ACC112 (cell line): ENCODE results near the gene PHLPP1.

Experiments used
- H2AFZ ChIP-seq: fragments of 200-600 bp; sonication (generic); one replicate; pipeline ENCODE4 v1.6.0; 2017; ENCODE audit warnings: antibody characterized with exemption, low read length; ENCODE audit not compliant: unreplicated experiment
- H3K27ac ChIP-seq: fragments of 200-600 bp; sonication (generic); 2 replicates; pipeline ENCODE4 v1.5.1; 2014; ENCODE audit warnings: low read depth, mild to moderate bottlenecking, antibody characterized with exemption, low read length, moderate library complexity
- H3K27me3 ChIP-seq: fragments of 200-600 bp; sonication (generic); 2 replicates; pipeline ENCODE4 v1.6.1; 2014; ENCODE audit warnings: mild to moderate bottlenecking, antibody characterized with exemption, low read length, moderate library complexity, mixed read lengths; ENCODE audit not compliant: insufficient read depth
- H3K36me3 ChIP-seq: fragments of 200-600 bp; sonication (generic); 2 replicates; pipeline ENCODE4 v1.6.1; 2016; ENCODE audit warnings: mild to moderate bottlenecking, antibody characterized with exemption, low read length, moderate library complexity, mixed read lengths; ENCODE audit not compliant: insufficient read depth
- H3K4me1 ChIP-seq: fragments of 200-600 bp; sonication (generic); one replicate; pipeline ENCODE4 v1.6.1; 2016; ENCODE audit warnings: low read length, mixed read lengths; ENCODE audit not compliant: insufficient read depth, unreplicated experiment, control insufficient read depth
- H3K4me3 ChIP-seq: fragments of 200-600 bp; sonication (generic); 2 replicates; pipeline ENCODE4 v1.5.1; 2014; ENCODE audit warnings: mild to moderate bottlenecking, low read depth, low read length
- H3K79me2 ChIP-seq: fragments of 200-600 bp; sonication (generic); one replicate; pipeline ENCODE4 v1.6.0; 2016; ENCODE audit warnings: low read length; ENCODE audit not compliant: control insufficient read depth, unreplicated experiment, insufficient read depth

Gene PHLPP1

GRCh38 chr18:62979176-62979575 lies 263.8 kb downstream of the PHLPP1 start:
- Histone ChIP-seq H3K4me3 (no peak overlapping the region), H2AFZ (no peak overlapping the region), H3K79me2 (no peaks in the 10 kb centered on the region), H3K27ac (no peak overlapping the region), H3K4me1 (no peaks in the 10 kb centered on the region), H3K36me3 (no peaks in the 10 kb centered on the region), H3K27me3 (no peaks in the 10 kb centered on the region)

GRCh38 chr18:62979900-62980299 lies 264.6 kb downstream of the PHLPP1 start:
- no peaks in the 10 kb centered on the region for H3K27me3 ChIP-seq
- H2AFZ ChIP-seq, result no peak overlapping the region
- H3K27ac ChIP-seq, result no peak overlapping the region

GRCh38 chr18:62981566-62981965 lies 266.2 kb downstream of the PHLPP1 start:
- Histone ChIP-seq H3K27ac (no peak overlapping the region), H2AFZ (no peak overlapping the region), H3K4me3 (no peak overlapping the region), H3K36me3 (no peaks in the 10 kb centered on the region), H3K4me1 (no peaks in the 10 kb centered on the region), H3K79me2 (no peaks in the 10 kb centered on the region), H3K27me3 (no peaks in the 10 kb centered on the region)

More at GRCh38 chr18:62979900-62980299, 264.6 kb downstream of the PHLPP1 start:
- H3K4me3 ChIP-seq, result no peak overlapping the region
- H3K4me1 ChIP-seq, result no peaks in the 10 kb centered on the region
- no peaks in the 10 kb centered on the region for H3K36me3 ChIP-seq
- no peaks in the 10 kb centered on the region for H3K79me2 ChIP-seq

GRCh38 chr18:62982600-62983251 lies 267.4 kb downstream of the PHLPP1 start:
- H3K27ac ChIP-seq, result no peak overlapping the region

GRCh38 chr18:62984656-62985315 lies 269.4 kb downstream of the PHLPP1 start:
- Histone ChIP-seq H2AFZ (no peak overlapping the region), H3K27me3 (no peaks in the 10 kb centered on the region), H3K4me3 (no peak overlapping the region), H3K27ac (no peak overlapping the region), H3K79me2 (no peaks in the 10 kb centered on the region), H3K4me1 (no peaks in the 10 kb centered on the region), H3K36me3 (no peaks in the 10 kb centered on the region)

More at GRCh38 chr18:62982600-62983251, 267.4 kb downstream of the PHLPP1 start:
- Histone ChIP-seq H2AFZ (no peak overlapping the region), H3K4me3 (peak overlapping the region; percentile 58), H3K27me3 (no peaks in the 10 kb centered on the region), H3K4me1 (no peaks in the 10 kb centered on the region), H3K36me3 (no peaks in the 10 kb centered on the region), H3K79me2 (no peaks in the 10 kb centered on the region)

GRCh38 chr18:62986490-62986889 lies 271.1 kb downstream of the PHLPP1 start:
- no peak overlapping the region for H3K27ac ChIP-seq
- H3K79me2 ChIP-seq, result no peaks in the 10 kb centered on the region
- H3K4me1 ChIP-seq, result no peaks in the 10 kb centered on the region
- no peaks in the 10 kb centered on the region for H3K36me3 ChIP-seq
- 0 out of 2 replicates have a peak, but pooled peaks cover 4% of the 10 kb centered on the region for H3K27me3 ChIP-seq
- no peak overlapping the region for H3K4me3 ChIP-seq
- no peak overlapping the region for H2AFZ ChIP-seq

- Histone ChIP-seq H3K27me3 (0 out of 2 replicates have a peak, but pooled peaks cover 4% of the 10 kb centered on the region), H3K27ac (no peak overlapping the region), H2AFZ (no peak overlapping the region), H3K36me3 (no peaks in the 10 kb centered on the region), H3K79me2 (no peaks in the 10 kb centered on the region), H3K4me1 (no peaks in the 10 kb centered on the region), H3K4me3 (no peak overlapping the region)
These were observed 271.9 kb downstream of the PHLPP1 start for GRCh38 chr18:62987055-62987830.

- H2AFZ ChIP-seq, result no peak overlapping the region
- H3K4me1 ChIP-seq, result no peaks in the 10 kb centered on the region
- no peaks in the 10 kb centered on the region for H3K79me2 ChIP-seq
- H3K27ac ChIP-seq, result no peak overlapping the region
- H3K27me3 ChIP-seq, result 0 out of 2 replicates have a peak, but pooled peaks cover 4% of the 10 kb centered on the region
- H3K4me3 ChIP-seq, result no peak overlapping the region
- H3K36me3 ChIP-seq, result no peaks in the 10 kb centered on the region
These were observed 272.5 kb downstream of the PHLPP1 start for GRCh38 chr18:62987859-62988258.

- H3K4me1 ChIP-seq, result no peaks in the 10 kb centered on the region
- H3K27ac ChIP-seq, result no peak overlapping the region
- H3K4me3 ChIP-seq, result peak overlapping the region; percentile 49; the same call in 1 of the 2 replicates
- 0 out of 2 replicates have a peak, but pooled peaks cover 10% of the 10 kb centered on the region for H3K27me3 ChIP-seq
- no peaks in the 10 kb centered on the region for H3K79me2 ChIP-seq
- no peaks in the 10 kb centered on the region for H3K36me3 ChIP-seq
- peak overlapping the region; percentile 80 for H2AFZ ChIP-seq
These were observed 273.1 kb downstream of the PHLPP1 start for GRCh38 chr18:62988471-62988870.

GRCh38 chr18:62989195-62989594 lies 273.9 kb downstream of the PHLPP1 start:
- Histone ChIP-seq H3K36me3 (no peaks in the 10 kb centered on the region), H3K4me3 (no peak overlapping the region), H3K27ac (no peak overlapping the region), H3K4me1 (no peaks in the 10 kb centered on the region), H3K27me3 (0 out of 2 replicates have a peak, but pooled peaks cover 10% of the 10 kb centered on the region), H2AFZ (no peak overlapping the region), H3K79me2 (no peaks in the 10 kb centered on the region)
